Glomerular visceral epithelial cell (primary cell): ENCODE results near the gene ZNF236.
"Not testable (repeated sequence)": the region's sequence is repeated elsewhere in the genome, so short reads cannot be mapped to it uniquely, and the experiment has no call there.

Source experiments
- DNase-seq: peaks from one replicate; pipeline ENCODE4 v3.0.0-alpha.2; 2016; ENCODE audit errors: extremely low spot score

The ZNF236 gene

GRCh38 chr18:76908277-76908676 lies 85.9 kb downstream of the ZNF236 start:
- DNase-seq: no peak

DNA sequence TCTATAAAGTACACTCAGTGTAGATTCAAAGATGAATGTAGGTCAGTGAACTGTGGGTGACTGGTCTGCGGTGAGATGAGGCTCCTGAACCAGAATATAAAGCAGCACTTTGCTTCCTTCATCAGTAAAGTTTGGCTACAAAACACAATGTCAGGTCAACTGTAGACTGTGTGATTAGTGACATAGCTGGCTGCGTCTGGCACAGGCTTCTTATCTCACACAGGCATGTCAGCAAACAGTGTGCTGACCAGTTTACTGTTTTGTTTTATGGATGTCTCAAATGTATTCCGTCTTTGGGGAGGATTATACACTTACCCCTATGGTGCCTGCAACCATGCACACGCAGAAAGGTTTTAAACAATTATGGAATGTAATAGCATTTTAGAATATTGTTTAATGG lies 87.1 kb downstream of the ZNF236 start:
- DNase-seq: no peak

DNA sequence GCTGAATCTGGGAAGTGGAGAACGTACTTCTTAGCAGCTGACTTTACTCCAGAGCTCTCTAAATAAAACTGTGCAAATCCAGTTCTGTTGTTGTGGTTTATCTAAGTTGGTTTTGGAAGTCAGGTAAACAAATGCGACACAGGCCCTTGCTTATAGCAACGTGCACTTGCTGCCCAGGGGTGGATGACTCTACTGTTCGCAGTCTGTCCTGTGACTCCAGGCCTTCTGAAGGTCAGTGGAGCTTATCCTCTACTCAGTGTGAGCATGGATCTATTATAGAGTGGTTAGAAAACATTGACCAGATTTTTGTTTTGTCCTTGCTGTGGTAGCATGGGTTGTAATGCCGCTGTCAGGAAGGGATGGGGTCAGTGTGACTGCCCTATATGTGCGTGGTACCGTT lies 89.1 kb downstream of the ZNF236 start:
- no peak for DNase-seq

DNA sequence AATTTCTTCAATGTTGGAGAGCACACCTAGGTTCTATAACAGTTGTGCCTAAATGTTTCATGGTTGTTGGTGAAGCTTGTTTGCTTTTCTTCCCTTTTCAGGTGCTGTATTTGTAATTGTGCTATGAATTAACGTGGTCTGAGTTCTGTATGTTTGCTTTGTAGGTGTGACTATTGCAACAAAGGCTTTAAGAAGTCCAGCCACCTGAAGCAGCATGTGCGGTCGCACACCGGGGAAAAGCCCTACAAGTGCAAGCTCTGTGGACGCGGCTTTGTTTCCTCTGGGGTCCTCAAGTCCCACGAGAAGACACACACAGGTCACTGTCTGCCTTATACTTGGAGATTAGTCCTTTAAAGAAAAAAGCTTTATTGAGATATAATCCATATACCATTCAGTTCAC lies 91.2 kb downstream of the ZNF236 start:
- no peak for DNase-seq

DNA sequence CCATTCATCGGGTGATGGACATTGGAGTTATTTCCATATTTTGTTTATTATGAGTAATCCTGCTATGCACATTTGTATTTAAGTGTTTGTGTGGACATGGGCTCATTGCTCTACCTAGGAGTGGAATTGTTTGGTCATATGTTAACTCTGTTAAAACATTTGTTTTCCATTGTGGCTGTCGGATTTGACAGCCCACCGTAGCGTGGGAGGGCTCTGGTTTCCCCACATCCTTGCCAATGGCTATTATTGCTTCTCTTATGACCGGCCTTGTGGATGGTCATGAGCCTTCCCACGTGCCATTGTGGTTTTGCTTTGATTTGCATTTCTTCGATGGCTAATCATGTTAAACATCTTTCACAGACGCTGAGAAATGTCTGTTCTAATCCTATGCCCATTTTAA lies 92.0 kb downstream of the ZNF236 start:
- no peak for DNase-seq

GRCh38 chr18:76914796-76915195 lies 92.4 kb downstream of the ZNF236 start:
- DNase-seq: no peak

DNA sequence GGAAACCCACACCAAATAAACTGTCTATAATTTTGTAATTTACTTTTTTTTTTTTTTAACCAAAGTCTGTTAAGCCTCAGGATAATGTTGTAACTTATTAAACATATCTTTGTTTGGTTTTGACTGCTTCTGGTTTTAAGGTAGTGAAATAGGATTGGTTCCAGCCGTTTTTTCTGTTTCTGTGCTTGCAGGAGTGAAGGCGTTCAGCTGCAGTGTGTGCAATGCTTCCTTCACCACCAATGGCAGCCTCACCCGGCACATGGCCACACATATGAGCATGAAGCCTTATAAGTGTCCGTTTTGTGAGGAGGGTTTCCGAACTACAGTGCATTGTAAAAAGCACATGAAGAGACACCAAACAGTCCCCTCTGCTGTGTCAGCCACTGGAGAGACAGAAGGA lies 93.1 kb downstream of the ZNF236 start:
- DNase-seq: no peak

DNA sequence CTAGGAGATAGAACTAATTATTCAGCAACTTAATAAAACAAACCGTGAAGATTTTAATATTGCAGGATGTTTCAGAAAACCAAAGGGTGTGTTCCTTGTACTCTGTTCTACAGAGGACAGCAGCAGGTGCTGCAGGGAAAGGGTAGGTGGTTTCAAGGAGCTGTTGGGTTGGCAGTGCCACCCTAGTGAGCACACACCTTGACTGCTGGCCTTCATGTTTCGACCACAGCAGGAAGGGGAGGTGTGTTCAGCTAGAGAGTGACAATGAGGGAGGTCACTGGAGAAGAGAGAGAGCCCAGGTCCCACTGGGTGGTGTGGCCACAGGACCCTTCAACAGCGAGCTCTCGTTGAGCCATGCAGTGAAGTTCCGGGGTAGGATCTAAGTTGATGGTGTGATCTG lies 98.6 kb downstream of the ZNF236 start:
- no peak for DNase-seq

- DNase-seq: no peak
Observed at GRCh38 chr18:76922107-76922506, 99.8 kb downstream of the ZNF236 start.

DNA sequence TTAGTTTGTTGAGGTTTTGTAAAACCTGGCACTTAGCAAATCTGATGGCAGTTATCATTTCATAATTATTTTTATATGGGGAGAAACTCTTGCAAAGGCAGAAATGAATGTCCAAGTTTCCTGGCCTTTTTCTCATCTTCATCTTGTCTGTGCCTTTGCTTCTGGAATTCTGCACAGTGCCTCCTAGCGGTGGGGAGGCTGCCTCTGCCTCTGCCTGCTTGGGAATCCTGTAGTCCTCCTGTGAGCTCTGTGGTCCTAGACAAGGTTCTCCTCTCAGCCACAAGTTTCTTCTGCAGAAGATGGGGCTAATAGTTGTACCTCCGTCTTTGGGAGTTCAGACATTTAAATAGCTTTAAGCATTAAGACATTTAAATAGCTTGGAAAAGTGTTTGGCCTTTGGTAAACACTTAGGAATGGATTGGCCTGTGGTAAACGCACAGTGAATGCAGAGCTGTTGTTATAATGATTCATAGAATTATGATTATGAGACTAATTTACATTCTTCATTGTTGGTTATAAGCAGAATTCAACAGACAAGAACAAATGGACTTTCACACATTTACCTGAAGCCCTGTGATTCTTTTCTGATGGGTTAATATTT lies 101.2 kb downstream of the ZNF236 start:
- DNase-seq: peak; percentile 39

DNA sequence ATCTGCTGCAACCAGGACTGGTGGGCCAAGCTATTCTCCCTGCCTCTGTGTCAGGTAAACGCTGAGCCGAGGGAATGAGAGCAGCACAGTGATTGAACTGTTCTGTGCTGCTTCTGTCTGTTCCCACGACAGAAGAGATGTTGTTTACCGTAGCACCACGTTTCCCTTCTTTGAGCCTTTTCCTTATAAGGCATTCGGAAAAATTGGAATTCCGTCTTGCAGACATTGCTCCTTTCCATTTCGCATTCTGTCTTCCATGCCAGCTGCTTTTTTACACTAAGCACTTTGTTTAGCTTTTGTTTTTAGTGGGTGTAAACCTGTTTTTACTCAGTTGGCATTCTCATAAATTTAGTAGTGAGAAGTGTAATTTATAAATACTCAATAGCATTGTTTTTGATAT lies 103.1 kb downstream of the ZNF236 start:
- no peak for DNase-seq

- no peak for DNase-seq
Observed at GRCh38 chr18:76927223-76927725, 104.9 kb downstream of the ZNF236 start.

DNA sequence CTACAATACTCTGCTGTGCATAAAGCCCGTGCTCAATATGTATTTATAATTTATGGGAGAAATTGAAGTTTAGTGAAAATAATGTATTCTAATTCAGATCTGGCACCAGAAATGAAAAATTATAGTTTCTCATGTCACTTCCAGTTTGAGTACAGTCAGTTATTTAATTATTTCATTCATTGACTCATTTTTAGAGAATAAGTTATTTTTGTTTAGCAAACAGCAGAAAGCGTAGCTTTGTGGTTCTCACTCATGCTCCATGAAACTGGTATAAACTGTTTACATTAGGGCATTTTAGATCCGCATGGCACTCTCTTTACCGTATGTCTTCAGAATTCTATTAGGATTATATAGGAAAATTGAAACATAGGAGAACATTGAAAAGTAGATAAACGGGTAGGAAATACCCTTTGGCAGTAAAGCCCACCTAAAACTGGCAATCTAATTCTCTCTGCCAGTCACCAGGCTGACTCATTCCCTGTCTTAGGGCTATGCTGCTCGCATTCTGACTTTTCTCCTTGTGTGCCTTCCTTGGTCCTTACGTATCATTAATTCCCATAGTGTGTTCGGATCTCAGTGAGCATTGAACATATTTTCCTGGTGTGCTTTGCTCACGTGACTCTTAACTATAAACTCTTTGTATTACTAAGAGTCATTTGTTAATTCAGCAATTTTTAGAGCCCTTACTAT lies 106.0 kb downstream of the ZNF236 start:
- DNase-seq: no peak

GRCh38 chr18:76931171-76931570 lies 108.8 kb downstream of the ZNF236 start:
- no peak for DNase-seq

DNA sequence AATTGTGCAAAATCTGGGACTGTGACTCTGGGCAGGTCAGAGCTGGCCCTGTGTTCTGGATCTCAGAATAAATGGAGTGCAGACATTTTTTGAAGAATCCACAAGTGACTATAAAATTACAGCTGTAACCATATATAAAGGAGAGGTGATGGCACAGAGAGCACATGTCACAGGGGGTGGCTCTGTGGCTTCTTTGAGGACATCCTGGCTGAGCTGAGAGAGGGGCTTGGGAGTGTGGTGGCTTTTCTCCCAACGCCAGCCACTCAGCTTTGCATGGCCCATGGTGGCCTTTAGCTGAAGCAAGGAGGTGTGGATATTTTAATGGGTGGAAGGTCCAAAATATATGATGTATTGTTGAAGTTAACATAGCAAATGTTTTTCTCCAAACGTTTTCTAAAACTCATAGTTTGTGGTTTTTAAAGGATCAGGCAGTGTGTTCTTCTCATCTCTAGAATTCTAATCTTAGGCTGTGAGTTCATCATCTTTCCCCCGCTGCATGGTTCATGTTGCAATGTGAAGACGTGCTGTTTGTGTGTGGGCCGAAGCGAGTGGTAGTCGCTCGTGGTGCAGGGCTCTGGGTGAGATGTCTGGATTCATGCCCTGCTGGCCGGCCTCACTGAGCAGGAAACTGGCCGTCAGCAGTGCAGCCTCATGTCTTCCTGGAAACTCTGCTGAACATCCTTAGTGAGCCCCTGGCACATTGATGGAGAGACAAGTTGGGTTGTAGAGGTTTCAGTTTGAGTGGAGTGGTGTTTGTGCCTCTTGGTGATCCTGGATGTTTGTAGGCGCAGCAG lies 109.9 kb downstream of the ZNF236 start:
- no peak for DNase-seq

GRCh38 chr18:76935722-76936337 lies 113.5 kb downstream of the ZNF236 start:
- DNase-seq: no peak

GRCh38 chr18:76936877-76937276 lies 114.5 kb downstream of the ZNF236 start:
- no peak for DNase-seq

- DNase-seq: no peak
Observed at GRCh38 chr18:76937597-76937996, 115.2 kb downstream of the ZNF236 start.

DNA sequence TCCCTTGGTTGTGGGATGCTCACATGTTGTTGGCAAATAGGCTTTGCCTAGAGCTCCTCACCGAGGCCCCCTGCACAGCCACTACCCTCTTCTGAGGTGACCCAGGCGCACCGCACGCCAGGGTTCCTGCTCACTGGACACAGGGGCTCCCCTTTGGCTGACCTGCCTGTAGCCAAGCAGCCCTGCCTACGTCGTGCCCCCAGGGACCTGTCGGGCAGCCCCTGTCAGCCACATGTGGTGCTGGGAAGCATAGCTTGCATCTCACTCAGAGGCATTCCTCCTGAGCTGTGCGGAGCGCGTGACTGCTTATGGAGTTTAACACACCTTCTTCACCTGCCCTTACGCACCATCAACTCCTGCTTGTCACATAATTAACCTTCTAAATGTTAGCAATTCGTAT lies 116.3 kb downstream of the ZNF236 start:
- no peak for DNase-seq

- no peak for DNase-seq
Observed at GRCh38 chr18:76941284-76941683, 118.9 kb downstream of the ZNF236 start.

GRCh38 chr18:76943542-76944339 lies 121.4 kb downstream of the ZNF236 start:
- DNase-seq: no peak

GRCh38 chr18:76944346-76944745 lies 122.0 kb downstream of the ZNF236 start:
- not testable (repeated sequence) for DNase-seq
